Activated CD8-positive, alpha-beta T cell treated with anti-CD3 and anti-CD28 coated beads for 36 hours (primary cell): ENCODE data around the gene INAFM1. TPM values are rescaled to one million over a fixed set of nuclear protein-coding genes. Genes with fewer than 3 reads are reported as not detected.

Experiments used
- ATAC-seq: fragments of 200-7000 bp; cut with Tn5 transposase; one replicate; pipeline ENCODE4 v1.10.0; 2021; ENCODE audit warnings: mild to moderate bottlenecking, moderate library complexity
- CTCF ChIA-PET: fragments of 350-600 bp; sonication (Branson Sonifier 250); formaldehyde crosslinking; loops from one replicate; lab custom pipeline; 2021; ENCODE audit warnings: antibody characterized with exemption; lab: Charles Lee
- POLR2A ChIA-PET: fragments of 350-600 bp; sonication (Branson Sonifier 250); formaldehyde crosslinking; loops from one replicate; lab custom pipeline; 2021; ENCODE audit warnings: antibody characterized with exemption; lab: Charles Lee
- DNase-seq: peaks from one replicate; pipeline ENCODE4 v3.0.0-alpha.2; 2020
- H3K27ac Mint-ChIP-seq: one replicate; pipeline ENCODE4 v1.8.0; 2021; ENCODE audit warnings: mild to moderate bottlenecking, mixed read lengths
- H3K27me3 Mint-ChIP-seq: one replicate; pipeline ENCODE4 v1.8.0; 2021; ENCODE audit warnings: mixed read lengths
- H3K36me3 Mint-ChIP-seq: one replicate; pipeline ENCODE4 v1.8.0; 2021; ENCODE audit warnings: low read depth, mixed read lengths
- H3K4me1 Mint-ChIP-seq: one replicate; pipeline ENCODE4 v1.8.0; 2021; ENCODE audit warnings: low read depth, mixed read lengths
- H3K4me3 Mint-ChIP-seq: one replicate; pipeline ENCODE4 v1.8.0; 2021; ENCODE audit warnings: mild to moderate bottlenecking, moderate library complexity, mixed read lengths
- H3K9me3 Mint-ChIP-seq: one replicate; pipeline ENCODE4 v1.8.0; 2021; ENCODE audit warnings: mixed read lengths
- intact Hi-C: fragments of 100-400 bp; cut with micrococcal nuclease; formaldehyde crosslinking; loops from one replicate; pipeline ENCODE4 v1.10.0; 2022
- microRNA-seq: library from miRNA; unstranded; fragments of <30 nt; microRNA quantifications from one replicate; pipeline ENCODE4 v1.2.0, GENCODE V29; 2022; ENCODE audit warnings: borderline microRNAs expressed, borderline replicate concordance
- total RNA-seq, 2 experiments: library from RNA; stranded (reverse); gene quantifications; one replicate each; pipeline ENCODE4 v1.2.3, GENCODE V29; 2021
- TF ChIP-seq, protein P1 (sequence below): fragments of 200-600 bp; IDR thresholded peaks from one replicate; pipeline ENCODE4 v1.8.0; 2022; ENCODE audit warnings: antibody characterized with exemption, mild to moderate bottlenecking

Gene INAFM1
- total RNA-seq, 2 experiments from 2014 or later = 11.4 to 12.7 TPM

DNA sequence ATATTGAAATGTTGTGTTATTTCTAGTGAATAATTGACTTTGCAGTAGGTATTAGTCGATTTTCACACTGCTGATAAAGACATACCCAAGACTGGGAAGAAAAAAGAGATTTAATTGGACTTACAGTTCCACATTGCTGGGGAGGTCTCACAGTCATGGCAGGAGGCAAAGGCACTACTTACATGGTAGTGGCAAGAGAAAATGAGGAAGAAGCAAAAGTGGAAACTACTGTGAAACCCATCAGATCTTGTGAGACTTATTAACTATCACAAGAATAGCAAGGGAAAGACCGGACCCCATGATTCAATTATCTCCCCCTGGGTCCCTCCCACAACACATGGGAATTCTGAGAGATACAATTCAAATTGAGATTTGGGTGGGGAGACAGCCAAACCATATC is 47.4 kb downstream of the INAFM1 start:
- ATAC-seq = no peak
- no peak for DNase-seq
- POLR2A ChIA-PET = no interaction called here
- Mint-ChIP-seq H3K4me1 (no peaks in the 10 kb centered on the region), H3K36me3 (no peaks in the 10 kb centered on the region), H3K9me3 (no peaks in the 10 kb centered on the region), H3K27ac (no peak overlapping the region), H3K27me3 (peaks cover 16% of the 10 kb centered on the region), H3K4me3 (no peak overlapping the region)
- TF ChIP-seq, protein P1, sequence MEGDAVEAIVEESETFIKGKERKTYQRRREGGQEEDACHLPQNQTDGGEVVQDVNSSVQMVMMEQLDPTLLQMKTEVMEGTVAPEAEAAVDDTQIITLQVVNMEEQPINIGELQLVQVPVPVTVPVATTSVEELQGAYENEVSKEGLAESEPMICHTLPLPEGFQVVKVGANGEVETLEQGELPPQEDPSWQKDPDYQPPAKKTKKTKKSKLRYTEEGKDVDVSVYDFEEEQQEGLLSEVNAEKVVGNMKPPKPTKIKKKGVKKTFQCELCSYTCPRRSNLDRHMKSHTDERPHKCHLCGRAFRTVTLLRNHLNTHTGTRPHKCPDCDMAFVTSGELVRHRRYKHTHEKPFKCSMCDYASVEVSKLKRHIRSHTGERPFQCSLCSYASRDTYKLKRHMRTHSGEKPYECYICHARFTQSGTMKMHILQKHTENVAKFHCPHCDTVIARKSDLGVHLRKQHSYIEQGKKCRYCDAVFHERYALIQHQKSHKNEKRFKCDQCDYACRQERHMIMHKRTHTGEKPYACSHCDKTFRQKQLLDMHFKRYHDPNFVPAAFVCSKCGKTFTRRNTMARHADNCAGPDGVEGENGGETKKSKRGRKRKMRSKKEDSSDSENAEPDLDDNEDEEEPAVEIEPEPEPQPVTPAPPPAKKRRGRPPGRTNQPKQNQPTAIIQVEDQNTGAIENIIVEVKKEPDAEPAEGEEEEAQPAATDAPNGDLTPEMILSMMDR = no peak
- intact Hi-C loops = no loop called here
- CTCF ChIA-PET = interaction anchor here (1.4 kb wide), 1 partner anchor 376 kb away, joined by 3 read pairs; no protein-coding TSS in a partner anchor

DNA sequence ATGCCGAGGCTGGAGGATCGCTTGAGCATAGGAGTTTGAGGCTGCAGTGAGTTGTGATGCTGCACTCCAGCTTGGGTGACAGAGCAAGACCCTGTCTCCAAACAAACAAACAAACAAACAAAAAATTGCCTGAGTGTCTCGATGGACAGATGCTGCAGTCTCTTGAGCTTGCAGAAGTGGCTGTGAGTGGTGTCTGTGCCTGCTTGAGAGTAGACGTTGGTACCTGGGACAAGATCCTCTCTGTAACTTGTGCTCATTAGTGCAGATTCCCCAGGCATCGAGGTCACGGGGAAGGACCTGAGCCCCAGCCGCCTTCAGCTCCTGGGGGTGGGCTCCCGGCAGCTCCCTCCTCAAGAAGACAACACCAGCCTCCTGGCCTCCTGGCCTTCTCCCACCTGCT is 48.7 kb downstream of the INAFM1 start:
- Mint-ChIP-seq H3K9me3 (no peaks in the 10 kb centered on the region), H3K4me3 (no peak overlapping the region), H3K27ac (no peak overlapping the region), H3K27me3 (peaks cover 14% of the 10 kb centered on the region), H3K4me1 (no peaks in the 10 kb centered on the region), H3K36me3 (no peaks in the 10 kb centered on the region)
- DNase-seq (no peak), ATAC-seq (no peak)
- CTCF ChIA-PET = interaction anchor here (1.0 to 1.6 kb wide), 2 partner anchors 18 to 68 kb away, joined by 3 to 5 read pairs; no protein-coding TSS in a partner anchor
- intact Hi-C loops = no loop called here
- POLR2A ChIA-PET = interaction anchor here (1.0 kb wide), 1 partner anchor 26 kb away, joined by 3 read pairs; no protein-coding TSS in a partner anchor
- TF ChIP-seq, protein P1 = no peak

DNA sequence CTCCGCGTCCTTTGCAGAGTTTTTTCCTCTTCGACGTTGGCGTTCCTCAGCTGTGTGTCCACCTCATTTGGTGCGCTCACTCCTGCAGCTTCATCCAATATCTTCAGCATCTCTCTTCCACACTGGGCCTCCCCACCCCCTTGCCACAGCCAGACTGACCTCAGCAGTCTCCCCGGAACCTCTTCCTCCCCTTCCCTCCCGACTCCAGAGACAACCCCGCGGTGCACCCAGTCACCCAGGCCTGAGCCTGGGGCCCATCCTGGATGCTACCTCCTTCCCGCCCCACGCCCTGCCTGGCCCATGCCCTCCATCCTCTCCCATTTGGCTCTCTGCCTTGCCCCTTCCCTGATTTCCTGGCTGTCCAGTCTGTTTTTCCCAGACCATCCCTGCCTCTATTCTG is 49.2 kb downstream of the INAFM1 start:
- ATAC-seq = no peak
- no peak for DNase-seq
- ChIA-PET CTCF (interaction anchor here (1.6 kb wide), 1 partner anchor 68 kb away, joined by 5 read pairs; no protein-coding TSS in a partner anchor), POLR2A (interaction anchor here (1.0 to 1.3 kb wide), 2 partner anchors 15 to 27 kb away, joined by 3 read pairs; partner anchors contain the start of gene C5AR1)
- TF ChIP-seq, protein P1 = no peak
- H3K9me3 Mint-ChIP-seq = no peaks in the 10 kb centered on the region
- no peak overlapping the region for H3K27ac Mint-ChIP-seq
- H3K27me3 Mint-ChIP-seq = peaks cover 14% of the 10 kb centered on the region
- H3K36me3 Mint-ChIP-seq = no peaks in the 10 kb centered on the region
- intact Hi-C loops = no loop called here
- H3K4me3 Mint-ChIP-seq = no peak overlapping the region
- H3K4me1 Mint-ChIP-seq = no peaks in the 10 kb centered on the region

DNA sequence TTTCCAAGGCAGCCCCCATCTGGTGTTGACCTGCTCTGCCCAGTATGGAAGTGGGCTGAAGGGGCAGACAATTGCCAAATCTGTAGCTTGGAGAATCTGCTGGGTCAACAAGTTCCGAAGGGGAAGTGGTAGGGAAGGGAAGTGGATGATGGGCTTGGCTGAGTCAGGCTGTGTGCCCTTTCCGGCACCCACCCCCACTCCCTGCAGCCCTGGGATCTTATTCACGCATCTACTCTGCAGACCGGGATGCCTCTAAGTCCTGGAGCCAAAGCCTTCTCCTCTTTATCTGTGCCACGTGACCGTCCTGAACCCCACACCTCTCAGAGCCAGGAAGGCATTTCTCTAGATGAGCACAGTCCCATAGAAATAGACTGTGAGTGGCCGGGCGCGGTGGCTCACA is 49.8 kb downstream of the INAFM1 start:
- TF ChIP-seq, protein P1 = no peak
- Mint-ChIP-seq H3K36me3 (no peaks in the 10 kb centered on the region), H3K4me1 (no peaks in the 10 kb centered on the region), H3K9me3 (no peaks in the 10 kb centered on the region), H3K4me3 (no peak overlapping the region), H3K27me3 (peaks cover 14% of the 10 kb centered on the region), H3K27ac (no peak overlapping the region)
- ChIA-PET CTCF (no interaction called here), POLR2A (interaction anchor here (1.3 kb wide), 1 partner anchor 15 kb away, joined by 3 read pairs; the partner anchor contains the start of gene C5AR1)
- intact Hi-C loops = no loop called here
- no peak for ATAC-seq
- no peak for DNase-seq

Small RNAs within 50 kb of the gene (microRNA-seq; reads per million reads assigned to microRNA genes)
- gene MIR3190 (not detected), gene MIR3191 (not detected)

Other genes with a start within 250 kb of the INAFM1 start
- gene TMEM160, start 226.3 kb upstream of the INAFM1 start, total RNA-seq = 10 to 100 TPM; 61.2 to 61.5 TPM
- gene ZC3H4, start 161.1 kb upstream of the INAFM1 start, total RNA-seq = 10 to 100 TPM; 68.5 to 70.2 TPM
- 100 to 1,000 TPM; 125 to 127 TPM for gene SAE1, start 144.1 kb upstream of the INAFM1 start, total RNA-seq
- 10 to 100 TPM; 23.2 to 26.2 TPM for gene BBC3, start 43.7 kb upstream of the INAFM1 start, total RNA-seq
- 10 to 100 TPM; 24.4 to 27.0 TPM for gene CCDC9, start 18.4 kb upstream of the INAFM1 start, total RNA-seq
- 1 to 10 TPM in 1 of 2 experiments, under 1 TPM in 1; 0.65 to 2.2 TPM for gene C5AR1, start 35.0 kb downstream of the INAFM1 start, total RNA-seq
- under 1 TPM in 1 of 2 experiments, not detected in 1; 0.18 TPM for gene C5AR2, start 57.3 kb downstream of the INAFM1 start, total RNA-seq
- gene DHX34, start 74.4 kb downstream of the INAFM1 start, total RNA-seq = 10 to 100 TPM; 14.2 to 14.9 TPM
- not detected for gene MEIS3, start 144.6 kb downstream of the INAFM1 start, total RNA-seq
- gene SLC8A2, start 197.0 kb downstream of the INAFM1 start, total RNA-seq = under 1 TPM; 0.18 to 0.43 TPM
- 10 to 100 TPM; 10.4 to 11.0 TPM for gene KPTN, start 209.3 kb downstream of the INAFM1 start, total RNA-seq
- 10 to 100 TPM; 43.9 to 47.2 TPM for gene NAPA, start 240.2 kb downstream of the INAFM1 start, total RNA-seq